H1 (cell line): ENCODE data around the gene TRIM41. TPM values are rescaled to one million over a fixed set of nuclear protein-coding genes. Genes with fewer than 3 reads are reported as not detected.

ENCODE experiments used
- CTCF ChIA-PET: fragments of 300-600 bp; sonication (Branson Sonifier 250); formaldehyde crosslinking; loops from one replicate; lab custom pipeline; 2021; ENCODE audit not compliant: partially characterized antibody; lab: Charles Lee
- POLR2A ChIA-PET: fragments of 300-600 bp; sonication (Branson Sonifier 250); formaldehyde crosslinking; loops from one replicate; lab custom pipeline; 2021; ENCODE audit warnings: inconsistent platforms; ENCODE audit not compliant: partially characterized antibody; lab: Charles Lee
- DNase-seq, 2 experiments: peaks; one replicate each; pipeline versions ENCODE4 v3.0.0 to v3.0.0-alpha.2; 2010 to 2022; ENCODE audit warnings: low spot score in 2 of 2, low read depth in 1 of 2, mixed read lengths in 1 of 2
- FAIRE-seq: peaks from 2 replicates; lab custom pipeline; 2011; peaks lifted over from hg19 to GRCh38; lab: Jason Lieb, UNC
- H2AFZ ChIP-seq: 2 replicates; pipeline ENCODE4 v1.8.1; 2012; ENCODE audit warnings: low read length, inconsistent platforms
- H2AK5ac ChIP-seq: 2 replicates; pipeline ENCODE4 v1.6.1; 2013; ENCODE audit warnings: low read depth, low read length
- H2BK120ac ChIP-seq: replicated peaks from 2 replicates; pipeline ENCODE3; 2013; ENCODE audit warnings: low read depth, low read length, inconsistent platforms
- H2BK12ac ChIP-seq: 2 replicates; pipeline ENCODE4 v1.6.1; 2013; ENCODE audit warnings: low read depth, low read length
- H2BK15ac ChIP-seq: 2 replicates; pipeline ENCODE4 v1.6.1; 2013; ENCODE audit warnings: low read length
- H2BK20ac ChIP-seq: 2 replicates; pipeline ENCODE4 v1.6.1; 2013; ENCODE audit warnings: low read length
- H2BK5ac ChIP-seq: 2 replicates; pipeline ENCODE4 v1.6.1; 2013; ENCODE audit warnings: low read depth, low read length
- H3K14ac ChIP-seq: 2 replicates; pipeline ENCODE4 v1.6.1; 2013; ENCODE audit warnings: inconsistent platforms; ENCODE audit not compliant: insufficient read length
- H3K18ac ChIP-seq: 2 replicates; pipeline ENCODE4 v1.6.1; 2013; ENCODE audit warnings: low read length; ENCODE audit errors: extremely low read depth
- H3K23ac ChIP-seq: 2 replicates; pipeline ENCODE4 v1.6.1; 2013; ENCODE audit warnings: inconsistent platforms; ENCODE audit not compliant: insufficient read length
- H3K23me2 ChIP-seq: 2 replicates; pipeline ENCODE4 v1.6.1; 2013; ENCODE audit warnings: low read depth, low read length
- H3K27ac ChIP-seq: 2 replicates; pipeline ENCODE4 v1.6.1; 2011; ENCODE audit warnings: low read depth, low read length, inconsistent platforms
- H3K27me3 ChIP-seq, 4 experiments: replicated peaks in 1 of 4; 1 replicate in 1 of 4; 2 replicates in 3 of 4; pipeline versions ENCODE4 v1.6.1 to v1.8.1; 2011 to 2013; ENCODE audit warnings: low read length in 3 of 4, mild to moderate bottlenecking in 3 of 4, inconsistent platforms in 2 of 4, mixed read lengths in 2 of 4, moderate library complexity in 1 of 4; ENCODE audit not compliant: control insufficient read depth in 3 of 4, insufficient read depth in 3 of 4; ENCODE audit errors: extremely low read depth in 1 of 4
- H3K36me3 ChIP-seq, 4 experiments: 2 replicates each; pipeline versions ENCODE4 v1.6.1 to v1.8.1; 2011 to 2013; ENCODE audit warnings: mild to moderate bottlenecking in 4 of 4, low read length in 3 of 4, moderate library complexity in 2 of 4, control low read depth in 1 of 4, inconsistent platforms in 1 of 4; ENCODE audit not compliant: insufficient read depth in 4 of 4, control insufficient read depth in 2 of 4
- H3K4ac ChIP-seq: replicated peaks from 2 replicates; pipeline ENCODE3; 2013; ENCODE audit warnings: low read length, low read depth, mixed read lengths, inconsistent platforms; ENCODE audit not compliant: insufficient read length
- H3K4me1 ChIP-seq, 4 experiments: replicated peaks in 1 of 4; 1 replicate in 1 of 4; 2 replicates in 3 of 4; pipeline versions ENCODE4 v1.6.1 to v1.8.1; 2011 to 2013; ENCODE audit warnings: low read length in 3 of 4, inconsistent platforms in 2 of 4, mixed read lengths in 1 of 4; ENCODE audit not compliant: insufficient read depth in 4 of 4, control insufficient read depth in 3 of 4
- H3K4me2 ChIP-seq, 2 experiments: 2 replicates each; pipeline versions ENCODE4 v1.6.1 to v1.8.1; 2011 to 2013; ENCODE audit warnings: low read depth in 2 of 2, low read length in 2 of 2, control low read depth in 1 of 2, inconsistent platforms in 1 of 2, mild to moderate bottlenecking in 1 of 2; ENCODE audit not compliant: insufficient read depth in 1 of 2
- H3K4me3 ChIP-seq, 4 experiments: fragments of 200-600, 300-600 bp in 1 of 4; sonication (generic), shearing (Covaris generic), sonication (Bioruptor Twin) in 1 of 4; 2 replicates each; pipeline versions ENCODE4 v1.5.1 to v1.8.1; 2011 to 2016; ENCODE audit warnings: low read length in 4 of 4, low read depth in 3 of 4, control low read depth in 2 of 4, inconsistent platforms in 2 of 4, mild to moderate bottlenecking in 2 of 4, mixed read lengths in 1 of 4, moderate library complexity in 1 of 4; ENCODE audit not compliant: insufficient read depth in 2 of 4; ENCODE audit errors: extremely low read depth in 1 of 4
- H3K56ac ChIP-seq: replicated peaks from 2 replicates; pipeline ENCODE3; 2013; ENCODE audit warnings: low read depth, mild to moderate bottlenecking, mixed read lengths, low read length, inconsistent platforms; ENCODE audit not compliant: insufficient read length
- H3K79me1 ChIP-seq: 2 replicates; pipeline ENCODE4 v1.6.1; 2013; ENCODE audit warnings: low read depth, low read length, control low read depth
- H3K79me2 ChIP-seq, 2 experiments: 2 replicates each; pipeline versions ENCODE4 v1.6.1 to v1.8.1; 2012 to 2013; ENCODE audit warnings: low read length in 2 of 2, mild to moderate bottlenecking in 2 of 2, inconsistent platforms in 1 of 2; ENCODE audit not compliant: insufficient read depth in 2 of 2, control insufficient read depth in 1 of 2
- H3K9ac ChIP-seq, 4 experiments: replicated peaks in 1 of 4; 1 replicate in 1 of 4; 2 replicates in 3 of 4; pipeline versions ENCODE4 v1.6.1 to v1.8.1; 2011 to 2013; ENCODE audit warnings: low read depth in 3 of 4, low read length in 3 of 4, control low read depth in 2 of 4, mild to moderate bottlenecking in 2 of 4, moderate library complexity in 2 of 4, inconsistent platforms in 1 of 4; ENCODE audit errors: extremely low read depth in 1 of 4
- H3K9me3 ChIP-seq, 2 experiments: 2 replicates each; pipeline versions ENCODE4 v1.6.1 to v1.8.1; 2012 to 2013; ENCODE audit warnings: mild to moderate bottlenecking in 2 of 2, moderate library complexity in 2 of 2, control low read depth in 1 of 2, inconsistent platforms in 1 of 2, low read depth in 1 of 2, low read length in 1 of 2, mixed read lengths in 1 of 2; ENCODE audit not compliant: insufficient read depth in 2 of 2
- H4K20me1 ChIP-seq, 2 experiments: replicated peaks in 1 of 2; 2 replicates each; pipeline versions ENCODE3 to v1.8.1; 2011 to 2013; ENCODE audit warnings: inconsistent platforms in 2 of 2, low read length in 2 of 2, mild to moderate bottlenecking in 1 of 2; ENCODE audit not compliant: insufficient read depth in 2 of 2, control insufficient read depth in 1 of 2
- H4K5ac ChIP-seq: 2 replicates; pipeline ENCODE4 v1.6.1; 2013; ENCODE audit warnings: low read length, low read depth, mixed read lengths, inconsistent platforms; ENCODE audit not compliant: insufficient read length
- H4K8ac ChIP-seq: 2 replicates; pipeline ENCODE4 v1.8.0; 2013; ENCODE audit warnings: mild to moderate bottlenecking, moderate library complexity, low read length, inconsistent platforms; ENCODE audit not compliant: insufficient read depth; ENCODE audit errors: extremely low read depth
- H4K91ac ChIP-seq: replicated peaks from 2 replicates; pipeline ENCODE3; 2013; ENCODE audit warnings: low read length, mixed read lengths, inconsistent platforms; ENCODE audit not compliant: insufficient read length
- CREB1 ChIP-seq: IDR thresholded peaks from 2 replicates; pipeline ENCODE4 v1.6.1; 2012; ENCODE audit warnings: inconsistent platforms
- GTF2F1 ChIP-seq: IDR thresholded peaks from 2 replicates; pipeline ENCODE4 v1.6.1; 2012; ENCODE audit warnings: low read depth, low read length, improper control_type of control experiment, borderline replicate concordance
- KDM1A ChIP-seq: fragments of 200-600, 300-600 bp; sonication (generic); IDR thresholded peaks from 2 replicates; pipeline ENCODE4 v1.7.1; 2016; ENCODE audit warnings: mild to moderate bottlenecking, low read length, borderline replicate concordance
- MAFK ChIP-seq: IDR thresholded peaks from 2 replicates; pipeline ENCODE4 v1.6.1; 2012; ENCODE audit warnings: low read depth, mild to moderate bottlenecking, improper control_type of control experiment, low read length
- RXRA ChIP-seq: IDR thresholded peaks from 2 replicates; pipeline ENCODE4 v1.6.1; 2011; ENCODE audit warnings: low read depth, mild to moderate bottlenecking, low read length, moderate library complexity; ENCODE audit not compliant: insufficient read depth
- SP2 ChIP-seq: IDR thresholded peaks from 2 replicates; pipeline ENCODE4 v1.6.1; 2012; ENCODE audit warnings: mild to moderate bottlenecking, low read length, inconsistent platforms
- SP4 ChIP-seq: IDR thresholded peaks from 2 replicates; pipeline ENCODE4 v1.6.1; 2012; ENCODE audit warnings: low read length, inconsistent platforms
- WGBS, 2 experiments: shearing (Covaris generic) in 1 of 2; methylation state at CpG; one replicate each; pipeline versions ENCODE4 v1.1.6 to v1.1.7; 2013 to 2015; ENCODE audit warnings: low lambda C conversion rate in 2 of 2, mixed read lengths in 2 of 2, inconsistent platforms in 1 of 2, low coverage in 1 of 2, missing lambda C conversion rate in 1 of 2; ENCODE audit not compliant: insufficient replicate concordance in 2 of 2, insufficient coverage in 1 of 2, insufficient read length in 1 of 2; ENCODE audit errors: extremely low coverage in 1 of 2, missing lambda C conversion rate in 1 of 2; 5-methylcytosine and 5-hydroxymethylcytosine counted together
- polyA plus RNA-seq, 7 experiments: library from polyadenylated mRNA; depleted of rRNA in 3 of 7; stranded (reverse) in 5 of 7; unstranded in 2 of 7; fragments of >200 nt in 5 of 7; fragments of 200-250 nt in 2 of 7; gene quantifications; 1 replicate in 5 of 7; 2 replicates in 1 of 7; 4 replicates in 1 of 7; pipeline versions ENCODE4 v1.2.1 to v1.2.3, GENCODE V29; 2011 to 2013; ENCODE audit warnings: missing spikeins in 2 of 7, mixed read lengths in 2 of 7
- total RNA-seq: library from RNA; stranded (reverse); fragmentation: NEBNext Ultra II Directional; extraction: Animal tissue kit (Norgen Biotek cat#: 25700); gene quantifications from 2 replicates; pipeline ENCODE4 v1.2.1, GENCODE V29; 2021

TRIM41 gene
- total and polyA plus RNA-seq, 2 of the 8 experiments (the other 6 are each of a cell fraction or from before 2014, with no cell fraction given): 12.9 to 21.6 TPM

DNA sequence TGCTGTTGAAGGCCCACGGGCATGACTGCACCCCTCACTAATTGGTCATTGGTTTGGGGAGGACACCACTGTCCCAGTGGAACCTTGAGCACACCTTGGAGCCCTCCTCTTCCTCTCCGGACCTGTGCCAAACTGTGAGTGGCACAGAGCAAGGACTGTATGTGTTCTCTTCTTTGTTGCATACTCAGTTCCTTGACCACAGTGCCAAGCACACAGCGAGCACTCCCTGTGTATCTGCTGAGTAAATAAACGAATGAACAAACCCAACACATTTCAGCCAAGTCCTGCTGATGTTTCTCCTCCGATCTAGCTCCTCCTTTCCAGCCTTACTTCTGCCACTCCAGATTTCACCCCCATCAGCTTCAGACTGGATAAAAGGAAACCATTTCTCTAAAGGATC, 40.6 kb downstream of the TRIM41 start:
- H4K8ac ChIP-seq: no peak overlapping the region
- POLR2A ChIA-PET: interaction anchor here (1.0 to 34.2 kb wide), 4 partner anchors 10 to 79 kb away, joined by 3 to 1334 read pairs (median 6); partner anchors contain the start of genes RACK1 and TRIM41

More for the DNA sequence above, 40.6 kb downstream of the TRIM41 start:
- Histone ChIP-seq H3K27ac (no peak overlapping the region), H3K9me3 (no peaks in the 10 kb centered on the region), H3K14ac (no peak overlapping the region), H3K79me1 (peaks cover 15% of the 10 kb centered on the region), H2AFZ (no peak overlapping the region), H2BK20ac (no peak overlapping the region), H3K4me1 (peaks cover 4 to 10% (median 7%) of the 10 kb centered on the region in 4 experiments; a peak in 6 of 7 replicates), H3K23ac (no peak overlapping the region), H3K56ac (no peak overlapping the region), H2AK5ac (no peak overlapping the region), H3K4me3 (no peak overlapping the region), H3K4me2 (no peak overlapping the region), H4K20me1 (peaks cover 7 to 12% of the 10 kb centered on the region in 2 experiments), H4K91ac (no peak overlapping the region), H4K5ac (no peak overlapping the region), H2BK120ac (no peak overlapping the region), H3K36me3 (peaks cover 0 to 6% (median 5%) of the 10 kb centered on the region in 4 experiments; a peak in 3 of 8 replicates), H3K27me3 (no peaks in the 10 kb centered on the region), H3K18ac (no peak overlapping the region), H2BK12ac (no peak overlapping the region), H2BK5ac (no peak overlapping the region), H3K9ac (no peak overlapping the region), H3K23me2 (peaks cover 12% of the 10 kb centered on the region), H2BK15ac (no peak overlapping the region), H3K79me2 (peaks cover 3 to 26% of the 10 kb centered on the region in 2 experiments; a peak in 2 of 4 replicates), H3K4ac (no peak overlapping the region)
- FAIRE-seq (no peak), DNase-seq (no peak)
- CTCF ChIA-PET: no interaction called here
- WGBS, 2 experiments: 69% methylated on average over 5 of the region's 5 CpGs; no CpG with 5 or more reads in 1 of the 2 experiments
- TF ChIP-seq SP4 (no peak), MAFK (no peak), SP2 (no peak), CREB1 (no peak), GTF2F1 (no peak), RXRA (no peak), KDM1A (no peak)
